HG02973 (cell line): ENCODE results near the gene CSTPP1.
"Not testable (repeated sequence)": the region's sequence is repeated elsewhere in the genome, so short reads cannot be mapped to it uniquely, and the experiment has no call there.

ENCODE experiments used
- ATAC-seq: cut with Tn5 transposase; IDR thresholded peaks from one replicate; pipeline ENCODE4 v1.9.1; 2021; ENCODE audit warnings: moderate library complexity; ENCODE audit not compliant: unreplicated experiment

Gene CSTPP1

GRCh38 chr11:46987183-46987582 lies 50.6 kb downstream of the CSTPP1 start:
- no peak for ATAC-seq

- not testable (repeated sequence) for ATAC-seq
Observed at GRCh38 chr11:46989810-46990487, 53.4 kb downstream of the CSTPP1 start.

DNA sequence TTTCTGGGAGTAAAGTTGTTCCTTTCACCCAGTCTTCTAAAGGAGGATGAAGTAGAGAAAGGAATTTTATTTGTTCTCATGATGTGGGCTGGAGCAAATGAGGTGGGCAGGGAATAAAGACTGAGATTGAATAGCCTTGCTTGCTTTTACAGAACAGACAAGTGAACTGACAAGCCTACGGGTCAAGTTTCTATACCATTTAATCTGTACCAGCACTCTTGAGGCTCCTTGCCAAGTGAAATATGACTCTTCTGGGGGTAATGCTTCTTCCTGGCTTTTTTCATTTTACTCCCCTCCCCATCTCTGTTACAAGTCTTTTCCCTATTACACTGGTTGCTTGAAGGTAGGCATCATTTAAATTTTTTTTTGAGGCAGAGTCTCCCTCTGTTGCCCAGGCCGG lies 54.8 kb downstream of the CSTPP1 start:
- ATAC-seq, result no peak

DNA sequence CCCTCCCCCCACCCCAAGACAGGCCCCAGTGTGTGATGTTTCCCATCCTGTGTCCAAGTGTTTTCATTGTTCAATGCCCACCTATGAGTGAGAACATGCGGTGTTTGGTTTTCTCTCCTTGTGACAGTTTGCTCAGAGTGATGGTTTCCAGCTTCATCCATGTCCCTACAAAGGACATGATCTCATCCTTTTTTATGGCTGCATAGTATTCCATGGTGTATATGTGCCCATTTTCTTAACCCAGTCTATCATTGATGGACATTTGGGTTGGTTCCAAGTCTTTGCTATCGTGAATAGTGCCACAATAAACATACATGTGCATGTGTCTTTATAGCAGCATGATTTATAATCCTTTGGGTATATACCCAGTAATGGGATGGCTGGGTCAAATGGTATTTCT lies 55.8 kb downstream of the CSTPP1 start:
- ATAC-seq, result not testable (repeated sequence)

DNA sequence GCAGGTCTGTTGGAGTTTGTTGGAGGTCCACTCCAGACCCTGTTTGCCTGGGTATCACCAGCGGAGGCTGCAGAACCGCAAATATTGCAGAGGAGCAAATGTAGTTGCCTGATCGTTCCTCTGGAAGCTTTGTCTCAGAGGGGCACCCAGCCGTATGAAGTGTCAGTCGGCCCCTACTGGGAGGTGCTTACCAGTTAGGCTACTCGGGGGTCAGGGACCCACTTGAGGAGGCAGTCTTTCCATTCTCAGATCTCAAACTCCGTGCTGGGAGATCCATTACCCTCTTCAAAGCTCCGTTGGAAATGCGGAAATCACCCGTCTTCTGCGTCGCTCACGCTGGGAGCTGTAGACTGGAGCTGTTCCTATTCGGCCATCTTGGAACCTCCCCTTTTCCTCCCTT lies 61.2 kb downstream of the CSTPP1 start:
- ATAC-seq, result not testable (repeated sequence)

- ATAC-seq, result no peak
Observed at GRCh38 chr11:46999217-46999616, 62.7 kb downstream of the CSTPP1 start.

DNA sequence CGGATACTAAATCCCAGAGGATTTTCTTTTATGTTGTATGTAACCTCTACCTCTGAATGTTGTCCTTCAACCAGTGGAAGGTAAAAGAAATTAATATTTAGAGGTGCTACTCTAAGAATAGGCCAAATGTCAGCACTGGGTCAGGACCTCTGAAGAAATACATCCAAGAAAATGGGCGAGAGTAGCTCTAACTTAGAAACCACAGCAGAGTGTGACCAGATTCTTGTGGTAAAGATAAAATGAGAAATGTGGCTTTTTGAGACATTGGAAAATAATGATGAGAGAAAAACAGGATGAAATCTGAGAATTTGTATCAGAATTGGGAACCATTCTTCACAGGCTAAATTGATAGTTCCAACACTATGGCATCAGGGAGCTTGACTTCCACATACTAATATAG lies 63.5 kb downstream of the CSTPP1 start:
- no peak for ATAC-seq

DNA sequence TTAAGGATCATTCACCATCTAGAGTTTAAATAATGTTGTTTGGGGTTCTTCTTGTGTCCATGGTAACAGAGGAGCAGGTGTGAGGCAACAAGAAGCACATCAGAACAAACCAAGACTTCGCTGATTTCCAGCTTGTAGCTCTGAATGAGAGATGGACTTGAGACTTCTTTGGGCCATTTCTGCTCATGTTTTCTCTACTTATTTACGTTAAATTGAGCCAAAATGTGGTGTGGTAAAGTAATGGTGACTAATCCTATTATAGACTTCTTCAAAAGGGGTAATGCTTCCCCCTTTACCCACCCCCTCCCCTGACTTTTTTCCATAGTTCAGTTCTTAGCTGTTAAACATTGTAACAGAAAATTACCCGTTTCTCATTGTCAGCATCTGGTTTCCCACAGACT lies 65.2 kb downstream of the CSTPP1 start:
- no peak for ATAC-seq

DNA sequence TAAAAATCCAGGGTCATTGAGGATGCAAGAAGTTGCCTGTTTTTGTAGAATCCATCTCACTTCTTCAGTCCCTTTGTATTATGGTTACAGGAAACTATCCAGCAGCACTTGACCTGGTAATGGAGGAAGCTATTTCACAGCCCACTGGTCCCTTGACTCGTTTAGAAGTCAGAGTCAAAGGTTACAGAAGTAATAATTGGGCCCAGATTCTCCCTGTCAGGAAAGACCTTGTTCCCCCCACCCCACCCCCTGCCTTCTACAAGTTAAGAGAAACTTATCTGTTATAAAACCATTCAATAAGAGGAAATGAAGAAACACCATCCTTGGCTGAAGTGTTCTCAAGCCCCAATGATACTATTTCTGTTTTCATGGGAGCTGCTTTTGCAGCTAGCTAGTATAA lies 65.8 kb downstream of the CSTPP1 start:
- ATAC-seq, result no peak

DNA sequence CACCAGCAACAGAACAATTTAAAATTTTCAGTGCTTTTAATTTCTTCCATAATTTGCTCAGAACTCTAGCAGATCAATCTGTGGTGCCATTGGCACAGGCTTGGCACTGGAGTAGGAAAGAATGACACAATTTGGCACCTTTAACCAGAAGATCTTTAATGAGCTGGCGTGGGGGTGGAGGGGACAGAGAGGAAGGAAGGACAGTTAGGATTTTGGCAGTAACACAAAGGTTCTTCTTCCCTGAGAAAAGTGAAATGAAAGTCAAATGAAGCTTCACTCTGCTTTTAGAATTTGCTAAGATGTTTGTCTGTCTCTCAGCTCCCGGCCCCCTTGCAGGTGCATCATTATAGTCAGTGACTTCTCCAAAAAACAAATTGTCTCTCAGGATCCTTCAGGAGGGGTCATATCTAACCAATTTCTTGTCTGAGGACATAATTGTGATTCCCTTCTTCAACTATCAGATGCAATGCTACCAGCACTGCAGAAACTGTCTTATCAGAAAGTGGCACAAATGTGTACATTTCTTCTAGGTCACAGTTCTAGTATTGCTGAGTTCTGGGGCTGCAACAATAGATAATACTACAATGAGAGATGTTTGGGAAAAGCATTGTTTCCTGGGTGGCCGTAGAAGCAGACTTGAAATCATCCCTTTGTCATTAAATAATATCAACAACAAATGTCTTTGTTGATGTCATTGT lies 66.8 kb downstream of the CSTPP1 start:
- no peak for ATAC-seq

GRCh38 chr11:47004595-47005033 lies 68.1 kb downstream of the CSTPP1 start:
- no peak for ATAC-seq

DNA sequence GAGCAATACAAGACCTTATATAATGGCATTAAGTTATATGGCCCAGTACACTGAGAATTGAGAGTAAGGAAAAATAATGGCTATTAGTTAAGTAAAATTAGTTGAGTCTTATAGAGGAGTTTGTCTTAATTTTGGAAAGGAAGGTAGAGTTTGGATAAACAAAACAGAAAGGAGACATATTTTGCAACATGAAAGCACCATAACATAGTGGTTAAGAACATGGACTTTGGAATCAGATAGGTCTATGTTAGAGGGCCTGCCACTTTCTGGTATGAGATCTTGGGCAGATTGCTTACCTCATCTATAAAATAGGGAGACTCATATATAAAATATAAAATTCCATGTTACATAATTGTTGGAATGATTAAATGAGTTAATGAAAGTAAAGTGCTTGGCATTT lies 68.9 kb downstream of the CSTPP1 start:
- ATAC-seq, result no peak

DNA sequence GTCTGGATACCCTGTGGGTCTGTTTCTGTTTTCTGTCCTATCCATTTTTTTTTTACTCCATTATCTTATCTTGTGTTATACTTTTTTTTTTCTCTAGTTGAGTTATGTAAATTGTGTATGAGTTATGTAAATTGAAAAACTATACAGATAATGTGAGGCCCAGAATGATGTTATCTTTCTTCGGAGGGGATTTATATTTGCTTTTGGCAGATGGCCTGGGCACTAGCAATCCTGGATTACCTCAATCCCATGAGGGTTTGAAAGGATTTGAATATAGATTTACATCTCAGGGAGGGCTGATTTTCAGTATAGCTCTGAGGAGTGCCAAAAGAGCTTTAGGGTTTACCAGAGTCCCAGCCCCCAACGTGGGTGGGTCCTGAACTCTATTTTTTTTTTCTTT lies 71.0 kb downstream of the CSTPP1 start:
- no peak for ATAC-seq

DNA sequence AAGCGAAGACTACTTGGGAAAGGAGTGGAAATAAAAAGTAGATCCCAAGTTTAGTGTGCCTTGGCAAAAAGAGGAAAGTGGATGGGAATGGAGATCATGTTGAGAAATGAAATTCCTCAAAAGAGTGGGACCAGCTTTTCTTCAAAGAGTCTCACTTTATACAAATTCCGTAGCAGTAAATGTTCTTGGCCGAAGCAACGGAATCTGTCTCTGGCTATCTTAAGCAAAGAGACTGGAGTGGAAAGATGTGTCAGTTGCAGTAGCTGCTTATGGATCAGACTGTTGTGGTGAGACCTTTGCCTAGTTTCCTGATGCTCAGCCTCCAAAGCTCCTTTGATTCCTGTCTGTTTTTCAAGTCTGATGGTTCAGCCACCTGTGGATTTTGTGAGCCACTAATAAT lies 73.6 kb downstream of the CSTPP1 start:
- no peak for ATAC-seq

DNA sequence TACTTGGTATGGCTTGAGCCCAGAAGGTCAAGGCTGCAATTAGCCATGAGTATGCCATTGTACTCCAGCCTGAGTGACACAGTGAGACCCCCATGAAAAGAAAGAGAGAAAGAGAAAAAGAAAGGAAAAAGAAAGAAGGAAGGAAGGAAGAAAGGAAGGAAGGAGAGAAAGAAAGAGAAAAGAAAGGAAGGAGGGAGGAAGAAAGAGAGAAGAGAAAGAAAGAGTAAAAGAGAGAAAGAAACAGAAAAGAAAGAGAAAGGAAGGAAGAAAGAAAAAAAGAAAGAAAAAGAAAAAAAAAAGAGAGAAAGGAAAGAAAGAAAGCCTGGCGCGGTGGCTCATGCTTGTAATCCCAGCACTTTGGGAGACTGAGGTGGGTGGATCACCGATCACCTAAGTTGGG lies 77.5 kb downstream of the CSTPP1 start:
- ATAC-seq, result no peak

DNA sequence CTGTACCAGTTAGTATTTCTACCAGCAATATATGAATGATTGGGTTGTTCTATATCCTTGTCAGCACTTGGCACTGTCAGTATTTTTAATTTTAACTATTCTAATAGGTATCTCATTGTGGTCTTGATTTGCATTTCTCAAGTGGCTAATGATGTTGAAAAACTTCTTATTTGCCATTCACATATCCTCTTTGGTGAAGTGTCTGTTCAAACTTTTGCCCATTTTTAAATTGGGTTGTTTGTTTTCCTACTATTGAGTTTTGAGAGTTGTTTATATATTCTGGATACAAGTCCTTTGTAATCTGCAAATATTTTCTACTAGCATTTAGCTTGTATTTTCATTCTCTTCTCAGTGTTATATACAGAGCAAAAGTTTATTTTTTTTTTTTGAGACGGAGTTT lies 82.1 kb downstream of the CSTPP1 start:
- no peak for ATAC-seq

GRCh38 chr11:47020793-47021526 lies 84.4 kb downstream of the CSTPP1 start:
- no peak for ATAC-seq

- ATAC-seq, result no peak
Observed at GRCh38 chr11:47021527-47021818, 84.9 kb downstream of the CSTPP1 start.

DNA sequence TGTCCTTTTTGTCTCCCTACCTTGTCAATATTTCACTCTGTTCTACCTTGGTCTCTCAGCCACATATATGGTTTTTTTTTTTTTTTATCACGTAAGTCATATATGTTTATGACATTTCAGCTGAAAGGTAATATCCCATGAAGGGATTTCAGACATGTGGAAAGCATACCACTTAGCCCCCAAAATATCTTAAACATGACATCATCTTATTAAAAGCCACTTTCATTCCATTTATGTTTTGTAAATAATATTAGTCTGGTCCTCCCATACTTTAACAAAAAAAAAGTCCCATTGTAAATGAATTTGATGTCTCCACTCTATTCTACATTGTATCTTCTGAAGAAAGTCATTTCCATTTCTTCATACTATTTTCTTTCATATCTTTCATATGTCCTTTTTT lies 85.4 kb downstream of the CSTPP1 start:
- no peak for ATAC-seq

DNA sequence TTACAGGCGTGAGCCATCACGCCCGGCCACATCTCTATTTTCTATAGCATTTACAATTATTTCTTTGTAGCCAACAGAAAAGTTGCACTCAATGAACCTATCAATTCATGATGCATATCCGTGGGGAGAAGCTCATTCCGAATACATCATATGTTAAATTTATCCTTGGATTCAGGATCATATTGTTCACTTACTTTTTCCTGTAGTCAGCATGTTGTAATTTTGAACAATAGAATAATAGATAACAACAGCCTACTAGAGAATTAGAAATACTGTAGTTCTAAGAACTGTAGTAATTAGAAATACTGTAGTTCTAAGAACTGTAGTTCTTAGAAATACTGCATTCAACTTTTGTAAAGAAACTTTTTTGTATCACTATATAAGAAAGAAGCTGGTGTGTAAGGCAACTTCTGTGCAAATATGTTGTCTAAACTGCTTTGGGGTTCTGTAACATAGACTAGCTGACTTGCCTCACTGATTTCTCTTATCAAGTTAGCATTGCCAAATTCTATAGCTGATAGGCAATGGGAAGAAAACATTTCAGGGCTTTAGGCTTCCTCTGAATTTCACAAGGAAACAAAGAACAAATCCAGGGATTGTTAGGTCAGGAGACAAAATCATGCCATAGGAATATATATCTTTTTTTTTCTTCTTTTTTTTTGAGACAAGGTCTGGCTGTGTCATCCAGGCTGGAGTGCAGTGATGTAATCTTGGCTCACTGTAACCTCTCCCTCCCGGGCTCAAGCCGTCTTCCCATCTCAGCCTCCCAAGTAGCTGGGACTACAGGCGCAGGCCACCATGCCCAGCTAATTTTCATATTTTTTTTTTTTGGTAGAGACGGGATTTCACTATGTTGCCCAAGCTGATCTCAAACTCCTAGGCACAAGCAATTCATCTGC lies 91.9 kb downstream of the CSTPP1 start:
- ATAC-seq, result no peak

DNA sequence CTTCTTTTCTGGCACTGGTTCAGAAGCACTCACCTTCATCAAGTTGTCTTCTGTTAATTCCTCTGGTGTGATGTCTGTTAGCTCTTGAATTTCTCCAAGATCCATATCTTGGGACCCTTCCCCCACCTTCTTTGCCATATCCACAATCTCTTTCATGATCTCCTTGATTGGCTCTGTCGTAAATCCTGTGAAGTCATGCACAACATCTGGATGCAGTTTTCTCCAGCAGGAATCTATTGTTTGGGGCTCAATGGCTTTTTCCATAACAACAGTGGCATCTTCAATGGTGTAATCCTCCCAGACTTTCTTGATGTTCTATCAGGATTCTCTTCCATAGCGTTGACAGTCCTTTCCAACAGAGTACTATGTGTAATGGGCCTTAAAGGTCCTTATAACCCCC lies 96.9 kb downstream of the CSTPP1 start:
- ATAC-seq, result no peak
